GM12892 (cell line): Measurements from ENCODE around the gene ISG20L2.

Experiments
- DNase-seq: peaks from one replicate; pipeline ENCODE4 v3.0.0; 2011; ENCODE audit not compliant: insufficient read length
- FAIRE-seq: peaks from 2 replicates; lab custom pipeline; 2011; peaks lifted over from hg19 to GRCh38; lab: Jason Lieb, UNC
- POLR2A ChIP-seq: IDR thresholded peaks from 2 replicates; pipeline ENCODE4 v1.6.1; 2011; ENCODE audit warnings: low read depth, low read length, control low read depth
- POLR2AphosphoS5 ChIP-seq: IDR thresholded peaks from 2 replicates; pipeline ENCODE4 v1.6.1; 2011; ENCODE audit warnings: low read depth, low read length, control low read depth
- TAF1 ChIP-seq: IDR thresholded peaks from 2 replicates; pipeline ENCODE4 v1.6.1; 2011; ENCODE audit warnings: low read depth, mild to moderate bottlenecking, control low read depth, low read length, borderline replicate concordance

The ISG20L2 gene

DNA sequence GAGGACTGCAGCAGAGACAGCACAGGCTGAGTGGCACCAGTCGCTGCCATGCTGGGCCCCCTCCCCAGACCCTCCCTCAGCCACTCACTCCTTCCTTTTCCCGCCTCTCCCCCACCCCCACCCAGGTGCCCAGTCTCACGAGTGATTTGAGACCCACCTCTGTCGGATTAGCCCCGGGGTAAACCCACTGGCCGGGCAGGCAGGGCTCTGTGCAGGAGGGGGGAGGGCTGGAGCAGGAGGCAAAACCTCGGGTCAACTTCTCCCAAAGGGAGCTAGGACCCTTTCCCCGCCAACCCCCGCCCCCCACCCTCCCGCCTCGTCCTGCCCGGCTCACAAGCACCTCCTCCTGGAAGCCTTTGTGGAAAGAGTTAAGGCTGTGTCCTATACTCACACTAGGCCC is 15.8 kb upstream of the ISG20L2 start:
- DNase-seq, result no peak
- FAIRE-seq, result no peak
- TF ChIP-seq POLR2AphosphoS5 (no peak), TAF1 (no peak), POLR2A (no peak)

DNA sequence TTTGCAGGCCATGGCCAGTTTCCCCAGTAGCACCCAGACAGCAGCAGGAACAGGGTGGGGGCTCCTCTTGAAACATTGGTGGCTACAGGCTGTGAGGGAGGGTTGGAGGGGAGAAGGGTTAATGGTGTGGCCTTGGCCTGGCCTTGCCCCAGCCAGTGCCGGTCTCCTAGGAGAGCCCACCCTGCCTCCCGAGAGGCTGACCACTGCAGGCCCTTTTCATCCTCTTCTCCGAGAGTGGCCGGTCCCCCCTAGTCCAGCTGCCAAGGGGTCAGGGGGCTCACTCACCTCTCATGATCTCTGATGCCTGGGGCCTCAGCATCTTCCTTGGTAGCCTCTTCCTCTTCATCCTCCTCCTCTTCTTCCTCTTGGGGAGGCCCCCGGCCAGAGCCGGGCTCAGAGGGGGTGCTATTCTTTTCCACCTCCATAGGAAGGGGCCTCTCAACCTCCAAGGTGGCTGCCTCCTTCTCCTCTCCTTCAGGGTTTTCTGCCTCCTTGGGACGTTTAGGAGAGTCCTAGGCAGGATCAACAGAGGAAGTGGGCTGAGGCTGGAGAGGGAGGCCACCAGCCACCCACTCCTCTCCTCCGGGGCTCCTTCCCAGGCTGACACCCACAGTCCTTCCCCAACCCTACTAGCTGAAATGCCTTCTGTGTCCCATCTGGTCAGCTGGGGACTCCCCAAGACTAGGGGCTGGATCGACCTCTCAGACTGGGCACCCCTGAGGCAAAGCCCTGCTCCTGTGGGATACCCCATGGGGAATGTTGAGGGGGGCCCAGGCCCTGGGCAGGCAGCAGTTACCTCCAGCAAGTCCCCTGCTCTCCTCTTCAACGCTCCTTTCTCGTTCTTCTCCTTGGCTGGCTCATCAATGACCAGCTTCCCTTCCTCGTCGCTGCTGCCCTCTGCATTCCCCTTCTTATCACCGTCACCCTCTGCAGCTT is 15.1 kb upstream of the ISG20L2 start:
- TF ChIP-seq POLR2A (no peak), TAF1 (no peak), POLR2AphosphoS5 (no peak)
- DNase-seq, result no peak
- no peak for FAIRE-seq

- TF ChIP-seq POLR2A (no peak), POLR2AphosphoS5 (no peak), TAF1 (no peak)
- DNase-seq (no peak), FAIRE-seq (no peak)
These were observed 14.2 kb upstream of the ISG20L2 start for GRCh38 chr1:156742801-156743200.

GRCh38 chr1:156742017-156742416 is 13.5 kb upstream of the ISG20L2 start:
- no peak for TF ChIP-seq POLR2AphosphoS5
- TF ChIP-seq POLR2A, result no peak
- TF ChIP-seq TAF1, result no peak
- DNase-seq, result no peak
- FAIRE-seq, result no peak

DNA sequence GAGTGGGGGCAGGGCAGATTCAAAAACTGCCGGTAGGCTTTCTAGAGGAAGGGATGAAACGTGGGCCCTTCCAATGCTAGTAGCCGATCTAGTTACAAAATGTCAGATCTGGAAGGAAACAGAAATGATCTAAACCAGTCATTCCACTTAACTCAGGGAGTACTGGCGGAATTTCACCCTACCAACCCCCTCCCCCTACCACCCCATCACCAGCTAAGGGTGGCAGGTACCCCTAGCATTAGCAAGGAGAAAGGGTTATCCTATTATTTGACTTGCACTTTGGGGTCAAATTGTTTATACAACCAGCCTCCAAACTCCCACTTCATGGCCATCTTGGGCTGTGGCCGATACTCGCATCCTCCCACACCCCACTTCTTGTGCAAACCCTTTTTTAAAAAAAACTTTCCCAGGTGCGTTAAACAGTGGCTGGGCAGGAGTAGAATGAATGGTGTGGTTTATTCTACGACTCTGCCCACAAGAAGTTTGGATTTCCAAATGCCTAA is 13.0 kb upstream of the ISG20L2 start:
- TF ChIP-seq POLR2AphosphoS5 (no peak), TAF1 (no peak), POLR2A (no peak)
- DNase-seq (no peak), FAIRE-seq (no peak)

- peak; percentile 89 for DNase-seq
- TF ChIP-seq POLR2AphosphoS5 (peak; percentile 65; the same call in 1 of the 2 replicates), TAF1 (0 out of 2 replicates have a peak, but pooled peaks have one; percentile 31), POLR2A (peak; percentile 78)
- FAIRE-seq, result peak; percentile 99
These were observed 12.3 kb upstream of the ISG20L2 start, which contains the start of gene MRPL24 for GRCh38 chr1:156740741-156741480. MRPL24 (minus strand) TSS chr1:156741088; CDS start chr1:156738704, 2,384 bp downstream.

DNA sequence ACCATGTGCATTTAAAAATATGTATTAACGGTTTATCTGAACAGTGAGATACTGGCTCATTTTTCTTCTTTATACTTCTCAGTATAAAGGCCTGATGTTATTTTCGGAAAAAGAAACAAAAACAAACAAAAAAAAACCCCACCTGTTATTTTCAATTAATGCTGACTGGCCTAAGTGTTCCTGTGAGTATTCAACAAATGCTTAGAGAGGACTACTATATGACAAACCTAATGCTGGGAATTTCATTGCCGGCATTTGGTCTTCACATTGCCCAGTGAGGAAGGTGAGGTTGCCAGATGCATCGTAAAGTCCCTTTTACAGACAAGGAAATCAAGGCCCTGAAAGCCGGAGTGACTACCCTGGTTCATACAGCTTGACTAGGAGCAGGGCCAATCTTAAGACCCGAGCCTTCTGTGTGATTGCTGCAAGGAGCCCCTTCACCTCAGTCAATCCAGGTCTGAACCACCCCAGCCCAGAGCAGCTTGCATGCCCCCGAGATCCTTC is 11.7 kb upstream of the ISG20L2 start:
- DNase-seq (no peak), FAIRE-seq (no peak)
- TF ChIP-seq POLR2A (no peak), TAF1 (no peak), POLR2AphosphoS5 (no peak)

DNA sequence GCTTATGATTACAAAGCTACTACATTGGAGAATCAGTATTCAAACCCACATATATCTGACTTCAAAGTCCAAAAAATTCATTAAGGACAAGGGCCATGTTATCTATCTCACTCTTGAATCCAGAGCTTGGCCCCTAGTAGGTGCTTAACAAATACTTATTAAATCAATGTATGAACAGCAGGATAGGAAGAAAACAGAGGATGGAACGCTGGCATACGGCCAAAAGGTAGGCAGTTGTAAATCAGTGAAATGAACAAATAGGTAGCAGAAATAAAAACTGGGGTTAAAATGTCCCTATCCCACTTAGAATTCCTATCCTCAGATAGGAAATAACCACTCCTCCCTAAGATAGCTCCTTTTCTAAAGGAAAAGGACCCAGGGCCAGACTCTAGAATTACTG is 10.3 kb upstream of the ISG20L2 start:
- no peak for TF ChIP-seq POLR2A
- no peak for TF ChIP-seq POLR2AphosphoS5
- TF ChIP-seq TAF1, result no peak
- FAIRE-seq (no peak), DNase-seq (no peak)

DNA sequence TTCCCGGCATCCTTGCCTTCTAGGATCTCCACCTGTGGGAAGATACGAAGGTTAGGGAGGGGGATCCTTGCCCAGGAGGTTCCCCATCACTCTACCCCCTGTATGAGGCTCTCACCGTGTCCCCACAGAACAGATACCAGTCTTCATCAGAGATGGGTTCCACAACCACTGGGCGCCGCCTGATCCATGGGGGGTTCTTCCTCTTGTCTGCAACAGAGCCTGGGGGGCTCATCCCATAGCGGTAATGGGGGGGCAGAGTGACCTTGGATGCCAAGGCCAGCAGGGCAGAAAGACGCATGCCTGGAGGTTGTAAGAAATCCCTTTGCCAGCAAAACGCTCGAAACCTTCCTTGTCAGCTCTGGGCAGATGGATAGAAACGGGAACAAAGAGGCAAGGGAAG is 9.8 kb upstream of the ISG20L2 start:
- no peak for DNase-seq
- TF ChIP-seq POLR2AphosphoS5, result no peak
- no peak for TF ChIP-seq POLR2A
- no peak for FAIRE-seq

DNA sequence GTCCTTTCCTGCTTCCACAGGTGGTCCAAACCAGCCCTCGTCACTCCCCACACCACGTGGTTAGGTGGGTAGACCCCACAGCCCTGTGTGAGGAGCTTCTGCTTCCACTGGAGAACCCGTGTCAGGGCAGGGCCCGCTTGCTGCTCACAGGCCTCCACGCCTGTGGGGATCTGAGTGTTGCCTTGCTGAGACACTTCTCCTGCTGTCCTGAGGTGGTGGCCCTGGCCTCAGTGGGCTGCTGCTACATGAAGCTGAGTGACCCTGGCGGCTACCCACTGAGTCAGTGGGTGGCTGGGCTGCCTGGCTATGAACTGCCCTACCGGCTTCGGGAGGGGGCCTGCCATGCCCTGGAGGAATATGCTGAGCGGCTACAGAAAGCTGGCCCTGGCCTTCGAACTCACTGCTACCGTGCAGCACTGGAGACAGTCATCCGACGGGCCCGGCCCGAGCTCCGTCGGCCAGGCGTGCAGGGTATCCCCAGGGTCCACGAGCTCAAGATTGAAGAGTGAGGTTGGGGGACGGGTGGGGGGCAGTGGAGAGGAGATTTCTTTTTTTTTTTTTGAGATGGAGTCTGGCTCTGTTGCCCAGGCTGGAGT is 5.5 kb upstream of the ISG20L2 start:
- TF ChIP-seq POLR2AphosphoS5 (no peak), TAF1 (no peak), POLR2A (no peak)
- DNase-seq (no peak), FAIRE-seq (no peak)

DNA sequence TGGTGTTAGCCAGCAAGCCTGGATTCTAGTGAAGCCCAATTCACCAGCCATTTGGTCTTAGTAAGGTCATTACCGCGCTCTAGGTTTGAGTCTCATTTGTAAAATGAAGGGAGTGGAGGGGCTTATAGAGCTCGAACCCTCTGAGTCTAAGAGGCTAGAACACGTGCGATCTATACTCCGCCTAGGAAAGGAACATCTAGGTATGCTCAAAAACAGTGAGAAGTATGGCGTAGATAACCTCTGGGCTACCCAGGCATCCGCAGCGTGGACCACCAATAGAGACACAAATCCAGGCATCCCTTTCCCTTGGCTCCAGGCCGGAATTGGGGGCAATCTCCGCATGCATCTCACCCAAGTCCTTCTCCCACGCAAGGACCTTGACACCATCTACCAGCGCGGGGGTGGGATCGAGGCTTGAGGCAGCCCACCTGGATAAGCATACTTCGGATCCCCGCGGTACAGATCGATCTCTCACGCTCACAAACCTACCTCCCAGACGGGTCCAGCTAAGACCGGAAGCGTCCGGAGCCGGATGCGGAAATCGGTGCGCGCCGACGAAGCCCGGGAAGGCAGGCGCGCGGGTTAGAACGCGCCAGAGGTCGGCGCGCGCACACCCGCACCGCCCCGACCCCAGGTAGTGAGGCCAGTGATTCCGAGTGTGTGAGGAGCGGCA is 504 bp downstream of the ISG20L2 start, which contains the start of gene METTL25B:
Gene METTL25B, plus strand, starts transcription at position 544 of the 673 bp plus-strand sequence. CDS start 636 bp downstream, outside the sequence.
- peak; percentile 73 for DNase-seq
- TF ChIP-seq POLR2AphosphoS5, result peak; percentile 79
- TF ChIP-seq TAF1, result peak; percentile 67
- peak; percentile 92 for TF ChIP-seq POLR2A
- FAIRE-seq, result no peak
